ENCODE results near the gene AGPAT3. TPM values are rescaled to one million over a fixed set of nuclear protein-coding genes. Genes with fewer than 3 reads are reported as not detected.
A peak's percentile ranks its signal among the peaks of the same experiment; 100 is the strongest.
"Not testable (repeated sequence)": the region's sequence is repeated elsewhere in the genome, so short reads cannot be mapped to it uniquely, and the experiment has no call there.

Gene AGPAT3
- polyA plus RNA-seq, 1 donor from 2014 or later: 8.8 TPM

DNA sequence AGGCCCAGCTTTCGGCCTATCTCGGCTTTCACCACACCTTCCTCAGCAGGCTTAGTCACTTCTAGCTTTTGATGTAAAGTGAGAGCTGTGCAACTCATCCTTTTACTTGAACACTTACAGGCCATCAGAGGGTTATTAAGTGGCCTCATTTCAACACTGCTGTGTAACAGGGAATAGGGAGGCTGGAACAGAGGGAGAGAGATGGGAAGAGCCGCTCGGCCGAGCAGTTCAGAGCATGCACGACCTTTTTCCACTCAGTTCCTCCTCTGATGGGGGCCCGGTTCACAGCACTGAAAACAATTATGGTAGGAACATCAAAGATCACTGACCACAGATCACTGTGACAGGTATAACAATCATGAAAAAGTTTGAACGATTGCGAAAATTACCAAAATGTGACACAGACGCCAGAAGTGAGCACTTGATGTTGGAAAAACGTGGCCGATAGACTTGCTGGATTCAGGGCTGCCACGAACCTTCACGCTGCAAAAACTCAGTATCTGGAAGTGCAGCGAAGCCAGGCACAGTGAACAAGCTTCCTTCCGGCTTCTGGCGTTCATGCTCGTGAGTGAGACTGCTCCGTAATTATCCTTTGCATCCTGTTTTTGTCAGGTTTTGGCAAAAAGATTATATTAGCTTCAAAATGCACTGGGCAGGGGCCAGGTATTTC lies 28.6 kb downstream of the AGPAT3 start:
- Mint-ChIP-seq H3K9me3 (no peaks in the 10 kb centered on the region), H3K27me3 (no peaks in the 10 kb centered on the region), H3K36me3 (no peaks in the 10 kb centered on the region), H3K27ac (peak overlapping the region in 2 of 3 donors; percentile 45 to 50), H3K4me3 (peak overlapping the region; percentile 69 to 92 (median 75)), H3K4me1 (peaks cover 16 to 25% (median 23%) of the 10 kb centered on the region in 3 donors)

- H3K9me3 Mint-ChIP-seq: peaks cover 0 to 3% (median 0%) of the 10 kb centered on the region in 3 donors
- peak overlapping the region in 1 of 3 donors; percentile 50 for H3K27ac Mint-ChIP-seq
- H3K4me1 Mint-ChIP-seq: peaks cover 16 to 25% (median 23%) of the 10 kb centered on the region in 3 donors
- H3K27me3 Mint-ChIP-seq: no peaks in the 10 kb centered on the region
- peak overlapping the region; percentile 69 to 92 (median 75) for H3K4me3 Mint-ChIP-seq
- no peaks in the 10 kb centered on the region for H3K36me3 Mint-ChIP-seq
These were observed 29.2 kb downstream of the AGPAT3 start for GRCh38 chr21:43894206-43894577.

- no peaks in the 10 kb centered on the region for H3K36me3 Mint-ChIP-seq
- H3K9me3 Mint-ChIP-seq: peaks cover 0 to 3% (median 0%) of the 10 kb centered on the region in 3 donors
- H3K4me3 Mint-ChIP-seq: no peak overlapping the region
- no peak overlapping the region for H3K27ac Mint-ChIP-seq
- no peaks in the 10 kb centered on the region for H3K27me3 Mint-ChIP-seq
- peaks cover 14 to 25% (median 23%) of the 10 kb centered on the region in 3 donors for H3K4me1 Mint-ChIP-seq
These were observed 30.2 kb downstream of the AGPAT3 start for GRCh38 chr21:43895196-43895595.

DNA sequence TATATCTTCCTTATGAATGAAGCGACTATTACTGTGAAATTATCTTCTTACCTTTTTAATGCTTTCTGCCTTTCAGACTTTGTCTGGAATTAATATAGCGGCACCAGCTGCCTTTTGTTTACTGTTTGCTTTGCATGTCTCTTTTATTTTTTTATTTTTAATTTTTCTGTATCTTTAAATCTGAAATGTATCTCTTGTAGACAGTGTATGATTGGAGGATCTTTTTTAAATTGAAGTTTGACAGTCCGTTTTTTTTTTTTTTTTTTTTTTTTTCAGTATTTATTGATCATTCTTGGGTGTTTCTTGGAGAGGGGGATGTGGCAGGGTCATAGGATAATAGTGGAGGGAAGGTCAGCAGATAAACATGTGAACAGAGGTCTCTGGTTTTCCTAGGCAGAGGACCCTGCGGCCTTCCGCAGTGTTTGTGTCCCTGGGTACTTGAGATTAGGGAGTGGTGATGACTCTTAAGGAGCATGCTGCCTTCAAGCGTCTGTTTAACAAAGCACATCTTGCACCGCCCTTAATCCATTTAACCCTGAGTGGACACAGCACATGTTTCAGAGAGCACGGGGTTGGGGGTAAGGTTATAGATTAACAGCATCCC lies 31.8 kb downstream of the AGPAT3 start:
- H3K9me3 Mint-ChIP-seq, H3K36me3 Mint-ChIP-seq, H3K27me3 Mint-ChIP-seq, H3K27ac Mint-ChIP-seq, H3K4me3 Mint-ChIP-seq: not testable (repeated sequence)
- peaks cover 14 to 26% (median 23%) of the 10 kb centered on the region in 3 donors for H3K4me1 Mint-ChIP-seq

DNA sequence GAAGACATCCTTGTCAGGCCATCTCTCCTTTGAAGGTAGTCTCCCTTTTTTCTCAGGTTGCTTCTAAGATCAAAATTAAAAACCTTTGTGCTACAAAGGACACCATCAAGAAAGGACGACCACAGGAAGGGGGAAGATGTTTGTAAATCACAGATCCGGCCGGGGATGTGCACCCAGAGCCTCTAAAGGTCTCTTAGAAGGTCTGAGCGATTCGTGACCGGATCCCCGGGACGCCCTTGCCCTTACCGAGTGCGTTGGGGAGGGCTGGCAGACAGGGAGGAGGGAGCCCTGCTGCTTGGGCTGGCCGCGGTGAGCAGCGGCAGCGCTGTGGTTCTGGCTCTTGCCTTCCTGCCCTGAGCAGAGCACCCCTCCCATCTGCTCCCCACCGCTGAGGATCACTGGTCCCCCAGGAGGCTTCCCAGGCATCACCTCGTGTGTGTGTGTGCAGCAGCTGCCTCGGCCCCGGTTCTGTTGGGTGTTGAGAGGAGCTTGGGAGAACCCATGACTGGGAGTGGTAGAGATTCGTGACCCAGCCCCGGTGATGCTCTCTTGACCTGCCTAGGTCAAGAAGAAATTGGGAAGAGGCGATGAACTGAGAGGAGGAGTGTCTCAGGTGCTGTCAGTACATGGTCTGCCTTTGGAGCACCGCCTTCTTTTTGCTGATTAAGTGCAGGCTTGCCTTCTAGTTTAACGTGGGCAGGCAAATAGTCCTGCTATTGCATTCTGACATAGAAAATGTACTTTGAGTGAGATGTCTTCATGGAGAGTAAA lies 34.5 kb downstream of the AGPAT3 start:
- Mint-ChIP-seq H3K9me3 (peaks cover 0 to 3% (median 0%) of the 10 kb centered on the region in 3 donors), H3K4me3 (no peak overlapping the region), H3K36me3 (peaks cover 11% of the 10 kb centered on the region)

GRCh38 chr21:43900078-43900385 lies 35.0 kb downstream of the AGPAT3 start:
- Mint-ChIP-seq H3K9me3 (peaks cover 0 to 3% (median 0%) of the 10 kb centered on the region in 3 donors), H3K27me3 (no peaks in the 10 kb centered on the region), H3K4me3 (peak overlapping the region in 1 of 4 donors; percentile 13), H3K4me1 (peaks cover 0 to 8% (median 0%) of the 10 kb centered on the region in 3 donors), H3K36me3 (peaks cover 14% of the 10 kb centered on the region), H3K27ac (no peak overlapping the region)

More for the DNA sequence above, 34.5 kb downstream of the AGPAT3 start:
- Mint-ChIP-seq H3K4me1 (peaks cover under 1 to 11% (median 3%) of the 10 kb centered on the region in 3 donors), H3K27ac (no peak overlapping the region), H3K27me3 (no peaks in the 10 kb centered on the region)

DNA sequence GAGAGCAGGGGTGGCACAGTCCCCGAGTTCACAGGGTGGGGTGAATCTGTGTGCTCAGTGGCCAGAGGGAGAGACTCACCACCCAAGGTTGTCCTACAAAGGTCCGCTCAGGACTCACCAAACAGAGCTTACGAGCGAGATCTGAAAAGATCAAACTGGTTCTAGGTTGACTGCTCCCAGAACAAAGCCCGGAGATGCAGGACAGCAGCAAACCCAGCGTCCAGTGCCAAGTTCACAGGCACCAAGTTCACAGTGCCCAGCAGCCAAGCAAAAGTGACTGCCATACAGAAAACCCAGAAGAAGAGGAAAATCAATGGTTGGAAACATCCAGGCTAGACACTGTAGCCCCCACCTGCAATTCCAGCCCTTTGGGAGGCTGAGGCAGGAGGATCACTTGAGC lies 35.7 kb downstream of the AGPAT3 start:
- peaks cover 0 to 8% (median 0%) of the 10 kb centered on the region in 3 donors for H3K4me1 Mint-ChIP-seq
- peaks cover 14% of the 10 kb centered on the region for H3K36me3 Mint-ChIP-seq
- H3K4me3 Mint-ChIP-seq: no peak overlapping the region
- H3K27me3 Mint-ChIP-seq: no peaks in the 10 kb centered on the region
- H3K9me3 Mint-ChIP-seq: peaks cover 0 to 3% (median 0%) of the 10 kb centered on the region in 3 donors
- no peak overlapping the region for H3K27ac Mint-ChIP-seq

GRCh38 chr21:43902441-43902840 lies 37.4 kb downstream of the AGPAT3 start:
- Mint-ChIP-seq H3K9me3 (peaks cover 0 to 3% (median 0%) of the 10 kb centered on the region in 3 donors), H3K36me3 (peaks cover 14% of the 10 kb centered on the region), H3K27ac (no peak overlapping the region), H3K4me3 (no peak overlapping the region), H3K27me3 (no peaks in the 10 kb centered on the region), H3K4me1 (peaks cover 0 to 6% (median 0%) of the 10 kb centered on the region in 3 donors)

- peaks cover 0 to 3% (median 0%) of the 10 kb centered on the region in 3 donors for H3K9me3 Mint-ChIP-seq
- no peaks in the 10 kb centered on the region for H3K27me3 Mint-ChIP-seq
- H3K4me3 Mint-ChIP-seq: no peak overlapping the region
- H3K4me1 Mint-ChIP-seq: peaks cover 0 to 4% (median 0%) of the 10 kb centered on the region in 3 donors
- H3K36me3 Mint-ChIP-seq: peaks cover 18% of the 10 kb centered on the region
- H3K27ac Mint-ChIP-seq: no peak overlapping the region
These were observed 38.5 kb downstream of the AGPAT3 start for GRCh38 chr21:43903451-43904091.

DNA sequence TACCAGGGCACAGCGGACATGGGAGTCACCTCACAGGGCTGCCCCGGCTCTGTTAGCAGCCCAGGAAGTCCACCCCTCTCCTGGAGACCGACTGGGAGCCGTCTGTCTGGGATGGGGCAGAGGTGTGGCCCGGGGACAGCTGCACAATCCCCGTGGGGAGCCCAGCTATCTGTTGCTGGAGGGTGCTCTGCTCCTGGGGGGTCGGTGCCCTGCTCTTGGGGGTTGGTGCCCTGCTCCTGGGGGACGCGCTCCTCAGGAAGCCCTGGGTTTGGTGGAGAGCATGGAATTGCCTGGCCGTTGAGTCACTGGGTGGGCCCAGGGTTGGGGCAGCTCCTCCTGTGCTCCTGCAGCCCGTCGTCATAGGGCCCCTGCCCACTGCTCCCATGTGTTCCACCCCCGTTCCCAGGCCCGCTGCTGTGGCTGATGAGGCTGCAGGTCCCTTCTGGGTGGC lies 39.3 kb downstream of the AGPAT3 start:
- no peaks in the 10 kb centered on the region for H3K9me3 Mint-ChIP-seq
- peaks cover 18% of the 10 kb centered on the region for H3K36me3 Mint-ChIP-seq
- H3K27me3 Mint-ChIP-seq: no peaks in the 10 kb centered on the region
- peaks cover 0 to 4% (median 0%) of the 10 kb centered on the region in 3 donors for H3K4me1 Mint-ChIP-seq
- no peak overlapping the region for H3K4me3 Mint-ChIP-seq
- H3K27ac Mint-ChIP-seq: no peak overlapping the region

GRCh38 chr21:43905726-43906455 lies 40.9 kb downstream of the AGPAT3 start:
- H3K36me3 Mint-ChIP-seq: peaks cover 18% of the 10 kb centered on the region
- peak overlapping the region in 1 of 3 donors; percentile 28 for H3K27ac Mint-ChIP-seq
- H3K27me3 Mint-ChIP-seq: no peaks in the 10 kb centered on the region
- H3K4me3 Mint-ChIP-seq: no peak overlapping the region
- no peaks in the 10 kb centered on the region for H3K9me3 Mint-ChIP-seq
- peaks cover 0 to 11% (median 8%) of the 10 kb centered on the region in 3 donors for H3K4me1 Mint-ChIP-seq

GRCh38 chr21:43906585-43907370 lies 41.8 kb downstream of the AGPAT3 start:
- peaks cover 1 to 12% (median 11%) of the 10 kb centered on the region in 3 donors for H3K4me1 Mint-ChIP-seq
- H3K9me3 Mint-ChIP-seq: no peaks in the 10 kb centered on the region
- H3K27ac Mint-ChIP-seq: no peak overlapping the region
- no peaks in the 10 kb centered on the region for H3K27me3 Mint-ChIP-seq
- peaks cover 16% of the 10 kb centered on the region for H3K36me3 Mint-ChIP-seq
- no peak overlapping the region for H3K4me3 Mint-ChIP-seq

GRCh38 chr21:43907751-43908150 lies 42.7 kb downstream of the AGPAT3 start:
- Mint-ChIP-seq H3K27me3 (no peaks in the 10 kb centered on the region), H3K9me3 (peaks cover 0 to 5% (median 2%) of the 10 kb centered on the region in 3 donors), H3K4me3 (no peak overlapping the region), H3K36me3 (peaks cover 20% of the 10 kb centered on the region), H3K4me1 (peaks cover 7 to 16% (median 14%) of the 10 kb centered on the region in 3 donors), H3K27ac (no peak overlapping the region)

Data from IgD-negative memory B cell (primary cell).